D721Med (cell line): ENCODE results near the gene OR4K5.

Source experiments
- DNase-seq: peaks from one replicate; pipeline ENCODE4 v3.0.0; 2011; ENCODE audit warnings: low spot score; ENCODE audit not compliant: insufficient read length
- FAIRE-seq: peaks from 2 replicates; lab custom pipeline; 2011; peaks lifted over from hg19 to GRCh38; lab: Jason Lieb, UNC
- CTCF ChIP-seq: IDR thresholded peaks from 2 replicates; pipeline ENCODE4 v1.5.1; 2012; ENCODE audit warnings: mild to moderate bottlenecking, control low read depth; ENCODE audit not compliant: insufficient read depth; ENCODE audit errors: missing control alignments

Gene OR4K5

GRCh38 chr14:19906665-19907064 lies 13.7 kb upstream of the OR4K5 start:
- TF ChIP-seq CTCF, result no peak
- DNase-seq, result no peak
- FAIRE-seq, result no peak

GRCh38 chr14:19911114-19911513 lies 9.3 kb upstream of the OR4K5 start:
- TF ChIP-seq CTCF, result no peak
- FAIRE-seq (no peak), DNase-seq (no peak)

GRCh38 chr14:19917243-19917642 lies 3.2 kb upstream of the OR4K5 start:
- no peak for FAIRE-seq
- no peak for TF ChIP-seq CTCF

DNA sequence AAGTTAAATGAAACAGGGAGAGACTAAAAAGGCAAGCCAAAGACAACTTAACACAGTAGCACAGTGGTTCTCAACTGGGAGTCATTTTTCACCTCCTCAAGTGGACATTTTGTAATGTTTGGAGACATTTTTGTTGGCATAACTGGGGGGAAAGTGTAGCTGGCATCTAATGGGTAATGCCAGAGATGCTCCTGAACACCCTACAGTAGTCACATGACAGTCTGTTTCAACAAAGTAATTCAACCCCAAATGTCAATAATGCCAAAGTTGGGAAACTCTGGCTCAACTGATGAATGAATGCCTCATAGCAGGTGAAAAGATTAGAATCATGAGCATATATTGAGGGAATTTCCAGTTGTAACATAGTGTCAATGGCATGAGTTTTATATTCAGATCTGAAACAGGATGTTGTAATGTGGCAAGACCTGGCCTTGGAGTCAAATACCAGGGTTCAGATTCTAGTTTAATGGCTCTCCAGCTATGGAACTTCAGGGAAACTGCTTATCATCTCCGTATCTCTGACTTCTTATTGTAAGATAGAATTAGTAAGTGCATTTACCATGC lies 2.4 kb upstream of the OR4K5 start:
- TF ChIP-seq CTCF, result no peak
- DNase-seq (no peak), FAIRE-seq (no peak)

More at GRCh38 chr14:19917243-19917642, 3.2 kb upstream of the OR4K5 start:
- no peak for DNase-seq

GRCh38 chr14:19918553-19919264 lies 1.7 kb upstream of the OR4K5 start:
- DNase-seq (no peak), FAIRE-seq (no peak)
- no peak for TF ChIP-seq CTCF

DNA sequence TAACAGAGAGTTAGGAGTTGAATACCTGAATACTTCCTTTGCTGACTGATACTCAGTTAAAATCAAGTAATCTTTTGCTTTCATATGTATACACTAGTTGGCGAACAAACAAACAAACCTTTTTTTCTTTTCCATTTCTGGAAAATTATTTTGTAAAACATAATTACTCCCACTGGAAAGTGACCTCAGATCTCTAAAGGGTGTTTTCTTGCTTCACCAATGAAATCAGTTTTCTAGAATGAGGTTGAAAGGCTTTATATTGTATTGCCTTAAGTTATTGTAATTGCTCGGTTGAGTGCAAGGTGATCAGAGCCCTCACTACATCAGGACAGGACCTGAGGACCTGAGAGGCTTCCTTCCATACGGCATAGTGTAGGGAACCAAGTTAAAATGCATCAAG lies 10.2 kb downstream of the OR4K5 start, which contains the start of gene OR4K1:
Gene OR4K1 (plus strand): TSS at position 301 of the 400 bp plus-strand sequence. CDS start 4,750 bp downstream, outside the sequence.
- no peak for TF ChIP-seq CTCF
- FAIRE-seq (no peak), DNase-seq (no peak)

GRCh38 chr14:19941668-19942067 lies 21.3 kb downstream of the OR4K5 start:
- no peak for TF ChIP-seq CTCF
- no peak for DNase-seq
- FAIRE-seq, result no peak
